ENCODE results near the gene ATP8A2. TPM values are rescaled to one million over a fixed set of nuclear protein-coding genes. Genes with fewer than 3 reads are reported as not detected.

The ATP8A2 gene
- total and polyA plus RNA-seq, 9 donors, result 0.23 to 0.95 (median 0.35) TPM

DNA sequence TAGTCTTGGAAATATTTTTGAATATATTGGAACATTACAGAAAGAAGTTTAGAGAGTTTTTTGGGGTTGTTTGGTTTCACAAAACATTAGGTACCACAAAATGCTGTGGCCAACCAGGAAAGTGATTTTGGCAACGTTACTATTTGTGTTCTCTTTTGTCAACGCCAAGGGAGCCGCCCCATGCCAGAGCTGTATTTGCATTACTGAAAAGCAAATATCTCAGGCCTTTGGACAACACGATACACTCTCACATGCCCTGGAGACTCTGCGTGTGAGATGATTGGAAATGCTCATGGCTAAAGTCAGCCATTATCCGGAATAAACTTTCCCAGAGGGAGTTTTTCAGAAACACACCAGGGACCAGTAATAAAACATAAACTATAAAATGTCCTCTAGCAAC lies 355.5 kb downstream of the ATP8A2 start:
- Histone ChIP-seq H3K4me3 (no peak overlapping the region), H3K27me3 (no peaks in the 10 kb centered on the region), H3K27ac (no peak overlapping the region), H3K9me3 (no peaks in the 10 kb centered on the region), H3K36me3 (no peaks in the 10 kb centered on the region), H3K4me1 (ENCODE audit: insufficient read depth) (no peaks in the 10 kb centered on the region)
- intact Hi-C loops (cut with DNase I), result no loop called here
- TF ChIP-seq POLR2A (IDR thresholded peaks at IDR 0.05) (no peak), EP300 (IDR thresholded peaks at IDR 0.05) (no peak)
- TF ChIP-seq, protein P1, sequence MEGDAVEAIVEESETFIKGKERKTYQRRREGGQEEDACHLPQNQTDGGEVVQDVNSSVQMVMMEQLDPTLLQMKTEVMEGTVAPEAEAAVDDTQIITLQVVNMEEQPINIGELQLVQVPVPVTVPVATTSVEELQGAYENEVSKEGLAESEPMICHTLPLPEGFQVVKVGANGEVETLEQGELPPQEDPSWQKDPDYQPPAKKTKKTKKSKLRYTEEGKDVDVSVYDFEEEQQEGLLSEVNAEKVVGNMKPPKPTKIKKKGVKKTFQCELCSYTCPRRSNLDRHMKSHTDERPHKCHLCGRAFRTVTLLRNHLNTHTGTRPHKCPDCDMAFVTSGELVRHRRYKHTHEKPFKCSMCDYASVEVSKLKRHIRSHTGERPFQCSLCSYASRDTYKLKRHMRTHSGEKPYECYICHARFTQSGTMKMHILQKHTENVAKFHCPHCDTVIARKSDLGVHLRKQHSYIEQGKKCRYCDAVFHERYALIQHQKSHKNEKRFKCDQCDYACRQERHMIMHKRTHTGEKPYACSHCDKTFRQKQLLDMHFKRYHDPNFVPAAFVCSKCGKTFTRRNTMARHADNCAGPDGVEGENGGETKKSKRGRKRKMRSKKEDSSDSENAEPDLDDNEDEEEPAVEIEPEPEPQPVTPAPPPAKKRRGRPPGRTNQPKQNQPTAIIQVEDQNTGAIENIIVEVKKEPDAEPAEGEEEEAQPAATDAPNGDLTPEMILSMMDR (IDR thresholded peaks at IDR 0.05), result no peak
- WGBS, 3 donors, result 53 to 67% (median 60%) methylated on average over 6 of the region's 6 CpGs
- no peak for DNase-seq

DNA sequence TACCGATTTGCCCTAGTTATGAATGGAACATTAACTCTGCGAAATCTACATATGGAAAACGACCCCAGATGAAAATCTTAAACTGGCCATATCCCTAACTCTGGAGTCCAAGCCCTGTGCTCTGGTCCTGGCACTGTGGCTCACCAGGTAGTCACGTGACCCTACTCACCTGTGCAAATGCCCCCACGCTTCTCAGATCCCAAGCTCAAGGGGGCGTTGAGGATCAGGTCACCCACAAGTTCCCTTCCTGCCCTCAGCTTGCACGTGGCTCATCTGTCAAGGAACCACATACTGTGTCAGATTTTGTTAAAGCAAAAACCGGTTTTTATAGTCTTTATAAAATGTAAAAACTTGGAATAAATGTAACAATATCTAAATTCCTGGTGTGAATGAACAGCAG lies 356.0 kb downstream of the ATP8A2 start:
- 75 to 78% (median 75%) methylated on average over 8 of the region's 8 CpGs for WGBS, 3 donors
- Histone ChIP-seq H3K36me3 (no peaks in the 10 kb centered on the region), H3K4me3 (no peak overlapping the region), H3K27ac (no peak overlapping the region), H3K4me1 (ENCODE audit: insufficient read depth) (no peaks in the 10 kb centered on the region), H3K9me3 (no peaks in the 10 kb centered on the region), H3K27me3 (no peaks in the 10 kb centered on the region)
- DNase-seq, result no peak
- TF ChIP-seq, protein P1 (IDR thresholded peaks at IDR 0.05), result no peak
- no peak for TF ChIP-seq EP300 (IDR thresholded peaks at IDR 0.05)
- no peak for TF ChIP-seq POLR2A (IDR thresholded peaks at IDR 0.05)
- intact Hi-C loops (cut with DNase I), result no loop called here

DNA sequence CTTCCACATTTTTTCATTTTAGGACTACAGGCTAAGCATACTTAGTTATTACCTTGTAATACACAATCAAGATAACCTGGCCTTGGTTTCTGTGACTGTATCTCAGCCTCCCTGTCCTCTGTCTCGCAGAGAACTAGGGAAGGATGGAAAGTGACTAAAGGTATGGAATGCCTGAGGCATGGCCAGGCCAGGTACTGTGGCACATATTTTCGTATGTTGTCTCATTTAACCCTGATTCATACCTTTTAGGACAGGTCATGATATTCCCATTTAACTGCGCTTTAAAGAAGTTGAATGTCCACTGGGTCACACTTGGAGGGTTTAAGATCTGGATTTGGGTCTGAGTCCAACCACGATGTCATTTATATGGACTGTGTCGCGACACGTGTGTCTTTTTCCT lies 357.4 kb downstream of the ATP8A2 start:
- no peak for TF ChIP-seq EP300 (IDR thresholded peaks at IDR 0.05)
- TF ChIP-seq, protein P1 (IDR thresholded peaks at IDR 0.05), result no peak
- no peak for TF ChIP-seq POLR2A (IDR thresholded peaks at IDR 0.05)
- Histone ChIP-seq H3K4me1 (ENCODE audit: insufficient read depth) (no peaks in the 10 kb centered on the region), H3K4me3 (no peak overlapping the region), H3K27ac (no peak overlapping the region), H3K36me3 (no peaks in the 10 kb centered on the region), H3K27me3 (no peaks in the 10 kb centered on the region), H3K9me3 (no peaks in the 10 kb centered on the region)
- intact Hi-C loops (cut with DNase I), result no loop called here
- WGBS, 3 donors, result 70 to 84% (median 81%) methylated on average over 7 of the region's 7 CpGs
- no peak for DNase-seq

DNA sequence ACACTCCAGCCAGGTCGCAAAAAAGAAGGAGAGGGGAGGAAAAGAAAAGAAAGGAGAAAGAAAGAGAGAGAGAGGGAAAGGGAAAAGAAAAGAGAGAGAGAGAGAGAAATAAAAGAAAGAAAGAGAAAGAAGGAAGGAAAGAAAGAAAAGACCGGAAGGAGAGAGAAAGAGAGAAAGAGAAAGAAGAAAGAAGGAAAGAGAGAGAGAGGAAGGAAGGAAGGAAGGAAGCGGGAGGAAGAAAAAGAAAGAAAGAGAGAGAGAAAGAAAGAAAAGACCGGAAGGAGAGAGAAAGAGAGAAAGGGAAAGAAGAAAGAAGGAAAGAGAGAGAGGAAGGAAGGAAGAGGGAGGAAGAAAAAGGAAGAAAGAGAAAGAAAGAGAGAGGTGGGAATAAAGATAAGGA lies 359.3 kb downstream of the ATP8A2 start:
- intact Hi-C loops (cut with DNase I), result no loop called here
- no peaks in the 10 kb centered on the region for H3K4me1 ChIP-seq (ENCODE audit: insufficient read depth)
- no peak overlapping the region for H3K4me3 ChIP-seq
- no peaks in the 10 kb centered on the region for H3K36me3 ChIP-seq
- DNase-seq, result no peak
- no peaks in the 10 kb centered on the region for H3K27me3 ChIP-seq
- TF ChIP-seq POLR2A (IDR thresholded peaks at IDR 0.05) (no peak), EP300 (IDR thresholded peaks at IDR 0.05) (no peak)
- TF ChIP-seq, protein P1 (IDR thresholded peaks at IDR 0.05), result no peak
- H3K27ac ChIP-seq, result no peak overlapping the region
- 86 to 98% (median 96%) methylated on average over 4 of the region's 4 CpGs for WGBS, 3 donors
- H3K9me3 ChIP-seq, result no peaks in the 10 kb centered on the region

DNA sequence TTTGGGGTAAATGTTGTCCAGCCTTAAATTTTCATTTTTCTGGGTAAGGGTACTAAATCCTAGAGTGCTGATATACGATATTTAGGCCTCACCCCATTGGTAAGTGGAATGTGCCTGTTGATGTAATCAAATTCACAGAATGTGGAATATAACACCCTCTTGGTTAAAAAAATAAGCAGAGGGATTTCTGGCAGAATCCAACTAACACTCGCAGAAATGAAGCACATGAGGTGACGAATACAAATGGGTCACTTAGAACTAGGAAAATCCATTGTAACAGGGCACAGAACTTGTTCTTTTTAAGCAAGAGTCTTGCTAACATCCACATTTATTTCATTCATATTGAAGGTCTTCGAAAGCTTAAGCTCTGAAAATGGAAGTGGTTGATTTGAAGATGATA lies 359.8 kb downstream of the ATP8A2 start:
- DNase-seq, result no peak
- Histone ChIP-seq H3K27me3 (no peaks in the 10 kb centered on the region), H3K27ac (no peak overlapping the region), H3K4me3 (no peak overlapping the region), H3K36me3 (no peaks in the 10 kb centered on the region), H3K9me3 (no peaks in the 10 kb centered on the region), H3K4me1 (ENCODE audit: insufficient read depth) (no peaks in the 10 kb centered on the region)
- WGBS, 3 donors, result 74 to 88% (median 88%) methylated on average over 4 of the region's 4 CpGs
- TF ChIP-seq, protein P1 (IDR thresholded peaks at IDR 0.05), result no peak
- no peak for TF ChIP-seq EP300 (IDR thresholded peaks at IDR 0.05)
- no peak for TF ChIP-seq POLR2A (IDR thresholded peaks at IDR 0.05)
- intact Hi-C loops (cut with DNase I), result no loop called here
